ENCODE measurements around the gene SYNJ2.

DNA sequence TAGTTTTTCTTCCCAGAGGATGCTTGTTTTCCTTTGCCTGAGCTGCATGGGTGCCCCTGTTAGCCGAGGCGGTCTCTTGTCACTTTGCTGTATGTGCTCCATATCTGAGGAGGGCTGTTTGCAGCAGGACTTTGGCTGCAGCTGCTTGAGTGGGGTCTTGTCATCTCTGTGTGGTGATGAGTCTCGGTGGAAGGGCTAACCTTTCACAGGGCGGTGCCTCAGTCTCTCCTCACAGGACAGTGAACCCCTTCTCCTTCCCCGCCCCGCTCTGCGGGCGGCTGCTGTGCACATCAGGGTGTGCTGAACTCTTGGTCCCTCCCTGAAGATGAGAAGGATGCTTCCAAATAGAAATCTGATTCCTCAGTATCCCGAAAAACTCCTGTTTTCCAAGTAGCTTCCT lies 75.1 kb downstream of the SYNJ2 start:
- no peak for TF ChIP-seq POLR2A (IDR thresholded peaks at IDR 0.05; ENCODE audit: low read depth, low read length)
- TF ChIP-seq POLR2AphosphoS5 (IDR thresholded peaks at IDR 0.05; ENCODE audit: low read depth, low read length), result no peak
- TF ChIP-seq TAF1 (IDR thresholded peaks at IDR 0.05; ENCODE audit: low read depth, low read length), result no peak
- no peak for TF ChIP-seq PAX5 (IDR thresholded peaks at IDR 0.05; ENCODE audit: insufficient read depth, low read length, severe bottlenecking)

Data from GM12891 (cell line).